Anterior cingulate cortex (tissue), 58 donors: ENCODE results near the gene PISD.
A peak's percentile ranks its signal among the peaks of the same experiment; 100 is the strongest.
"Not testable (repeated sequence)": the region's sequence is repeated elsewhere in the genome, so short reads cannot be mapped to it uniquely, and the experiment has no call there.

ENCODE experiments used
- DNase-seq, 58 donors: peaks; one replicate each; lab custom pipeline; 2025; lab: John Stamatoyannopoulos, UW

Gene PISD

DNA sequence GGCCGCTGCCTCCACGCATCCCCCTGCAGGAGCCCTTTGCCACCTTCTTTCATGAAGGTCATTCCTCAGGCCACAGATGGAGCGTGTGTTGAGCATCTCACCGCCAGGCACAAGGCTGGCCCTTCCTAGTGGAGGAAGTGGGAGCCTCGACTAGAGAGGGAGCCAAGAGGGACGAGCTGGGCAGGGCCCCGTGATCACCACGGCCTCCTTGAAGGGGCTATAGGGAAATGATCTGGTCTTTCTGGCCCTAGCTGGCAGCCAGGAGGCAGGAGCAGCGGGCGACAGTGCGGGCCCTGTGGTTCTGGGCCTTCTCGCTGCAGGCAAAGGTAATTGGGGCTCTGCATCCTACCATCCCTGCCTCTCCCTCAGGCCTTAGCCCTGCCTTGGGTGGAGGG is 49.1 kb downstream of the PISD start:
- no peak for DNase-seq

GRCh38 chr22:31611061-31611760 is 50.8 kb downstream of the PISD start:
- DNase-seq, result no peak

- no peak for DNase-seq
Observed at GRCh38 chr22:31610611-31611010, 51.4 kb downstream of the PISD start.

DNA sequence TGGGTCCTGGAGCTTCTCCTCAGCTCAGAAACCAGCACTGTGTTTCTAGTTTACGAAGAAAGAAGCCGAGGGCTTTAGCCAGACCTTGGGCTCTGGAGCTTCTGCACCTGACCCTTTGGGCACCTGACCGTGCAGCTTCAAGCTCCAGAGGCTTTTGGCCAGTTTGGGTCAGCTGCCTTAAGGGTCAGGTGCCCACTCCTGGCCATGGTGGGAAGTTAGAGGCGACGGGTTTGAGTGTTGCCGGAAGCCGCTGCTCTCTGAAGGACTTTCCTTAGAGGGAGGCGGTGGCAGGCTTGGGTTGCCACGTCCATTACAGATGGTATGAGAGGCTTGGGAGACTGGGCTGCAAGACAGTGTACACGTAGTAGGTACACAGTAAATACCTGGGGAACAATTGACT is 52.3 kb downstream of the PISD start:
- DNase-seq, result no peak

DNA sequence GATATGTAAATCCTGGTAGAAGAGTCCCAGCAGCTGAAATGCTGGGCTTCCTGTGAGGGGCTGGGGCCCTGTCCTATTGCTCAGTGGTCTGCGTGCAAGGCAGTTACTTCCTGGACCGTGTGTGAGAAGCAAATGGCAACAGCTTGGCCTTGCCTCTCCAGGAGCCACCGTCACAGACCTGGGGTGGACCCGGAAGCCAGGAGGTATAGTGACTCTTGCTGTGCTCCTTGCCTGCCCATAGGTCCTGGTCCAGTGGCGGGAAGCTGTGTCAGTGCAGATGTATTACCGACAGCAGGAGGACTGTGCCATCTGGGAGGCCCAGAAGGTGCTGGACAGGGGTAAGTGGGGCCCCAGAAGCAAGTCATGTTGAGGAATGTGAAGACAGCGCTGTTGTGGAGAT is 54.3 kb downstream of the PISD start:
- no peak for DNase-seq

- peak in 1 of 58 donors; percentile 73 for DNase-seq
Observed at GRCh38 chr22:31605851-31606585, 56.0 kb downstream of the PISD start.

GRCh38 chr22:31604746-31605705 is 57.0 kb downstream of the PISD start:
- no peak for DNase-seq

DNA sequence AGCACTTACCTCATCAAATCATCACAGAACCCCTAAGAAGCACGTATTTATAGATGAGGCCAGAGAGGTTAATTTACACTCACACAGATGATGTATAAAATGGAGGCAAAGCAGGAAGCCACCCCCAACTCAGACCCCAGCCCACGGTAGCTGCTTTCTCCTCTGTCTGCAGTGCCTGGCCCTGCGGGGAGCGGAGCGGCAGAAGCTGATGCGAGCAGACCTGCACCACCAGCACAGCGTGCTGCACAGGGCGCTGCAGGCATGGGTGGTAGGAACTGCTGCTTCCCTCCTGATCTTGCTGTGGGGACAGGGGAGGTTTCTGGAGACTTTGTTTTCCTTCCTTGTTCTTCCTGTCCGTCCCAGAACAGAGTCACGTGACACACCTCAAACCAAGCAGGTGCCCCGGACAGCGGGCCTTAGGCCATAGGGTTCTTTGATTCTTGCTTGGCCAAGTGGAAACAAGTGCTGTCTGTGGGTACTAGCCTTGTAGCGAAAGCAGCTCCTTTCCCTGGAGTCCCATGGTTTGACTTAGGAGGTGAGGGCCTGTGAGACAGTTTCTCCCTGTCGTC is 57.8 kb downstream of the PISD start:
- DNase-seq, result no peak

DNA sequence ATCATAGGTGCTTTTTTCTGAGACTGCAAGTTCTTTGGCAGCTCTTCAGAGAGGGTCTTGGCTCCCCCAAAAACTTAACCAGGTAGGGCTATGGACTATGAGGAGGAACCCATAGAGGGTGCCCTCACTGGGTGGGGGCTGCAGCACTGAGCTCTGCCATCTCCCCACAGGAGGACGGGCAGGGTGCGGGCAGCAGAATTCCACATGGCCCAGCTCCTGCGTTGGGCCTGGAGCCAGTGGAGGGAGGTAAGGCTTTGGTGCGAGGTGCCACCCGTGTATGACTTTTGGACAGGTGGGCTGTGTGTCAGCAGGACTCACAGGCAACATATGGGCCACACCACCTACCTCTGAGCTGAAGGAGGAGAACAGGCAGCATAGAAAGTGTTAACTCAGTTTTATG is 58.4 kb downstream of the PISD start:
- DNase-seq, result no peak

DNA sequence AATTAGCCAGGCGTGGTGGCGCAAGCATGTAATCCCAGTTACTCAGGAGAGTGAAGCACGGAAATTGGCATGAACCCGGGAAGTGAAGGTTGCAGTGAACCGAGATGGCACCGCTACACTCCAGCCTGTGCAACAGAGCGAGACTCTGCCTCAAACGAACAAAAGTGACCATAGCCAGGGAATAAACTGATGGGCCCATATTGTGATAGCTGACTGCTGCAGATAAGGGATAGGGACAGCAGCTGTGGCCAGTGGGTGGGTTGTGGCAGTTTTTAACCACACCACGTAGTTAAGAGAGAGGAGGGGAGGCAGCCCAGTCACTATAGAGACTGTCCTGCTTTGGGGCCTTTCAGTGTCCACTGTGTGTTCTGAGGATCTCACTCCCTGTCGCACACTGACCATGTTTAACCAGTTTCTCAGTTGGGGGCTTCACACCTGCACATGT is 58.9 kb downstream of the PISD start:
- no peak for DNase-seq

- DNase-seq, result no peak
Observed at GRCh38 chr22:31602259-31602952, 59.6 kb downstream of the PISD start.

DNA sequence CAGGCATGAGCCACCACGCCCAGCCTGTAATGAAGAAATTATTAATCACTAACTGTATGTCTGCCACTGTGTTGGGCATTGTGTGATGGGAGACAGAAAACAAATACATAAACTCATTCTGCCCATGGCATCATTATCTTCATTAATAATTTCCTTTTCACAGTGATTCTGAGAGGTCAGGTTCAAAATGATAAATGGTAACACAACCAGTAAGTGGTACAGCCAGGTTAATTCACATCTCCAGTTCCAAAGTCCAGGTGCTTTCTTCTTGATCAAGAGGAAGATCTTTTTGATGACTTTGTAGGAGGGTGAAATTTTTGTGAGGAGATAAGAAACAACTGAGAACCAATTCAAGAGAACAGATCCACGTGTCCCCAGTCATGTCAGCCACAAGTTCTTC is 66.7 kb downstream of the PISD start:
- no peak for DNase-seq

GRCh38 chr22:31590161-31590560 is 71.9 kb downstream of the PISD start:
- DNase-seq, result not testable (repeated sequence)

GRCh38 chr22:31588970-31589675 is 72.9 kb downstream of the PISD start:
- no peak for DNase-seq

- no peak for DNase-seq
Observed at GRCh38 chr22:31586137-31586920, 75.7 kb downstream of the PISD start.

DNA sequence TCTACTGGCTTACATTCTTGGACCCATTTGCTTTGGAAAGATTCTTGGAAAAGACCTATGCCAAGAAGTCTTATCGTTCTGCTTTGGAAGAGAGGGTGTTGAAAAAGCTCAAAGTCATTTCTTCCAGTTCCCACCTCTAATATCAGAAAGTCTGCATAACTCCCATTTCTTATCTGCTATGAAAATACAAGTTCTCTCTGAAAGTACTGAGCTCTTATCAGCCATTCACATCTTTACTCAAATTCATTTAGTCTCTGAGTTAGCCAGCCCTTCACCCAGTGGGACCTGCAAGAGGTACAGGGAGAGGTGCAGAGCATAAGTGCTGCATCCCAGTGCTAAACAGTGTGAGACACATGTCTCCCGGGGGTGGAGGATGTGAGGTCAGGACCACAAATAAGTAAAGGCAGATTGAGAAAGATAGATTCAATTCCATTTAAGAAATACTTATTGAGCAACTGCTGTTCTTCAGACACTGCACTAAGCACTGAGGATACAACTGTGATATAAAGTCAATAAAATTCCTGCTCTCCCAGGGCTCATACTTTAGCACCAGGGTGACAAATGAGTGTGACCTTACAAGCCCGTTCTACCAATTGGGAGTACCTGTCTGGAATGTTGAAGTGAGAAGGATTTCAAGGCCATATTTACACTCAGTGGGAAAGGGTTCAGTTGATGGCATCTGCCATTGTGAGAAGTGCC is 76.7 kb downstream of the PISD start:
- DNase-seq, result no peak

- no peak for DNase-seq
Observed at GRCh38 chr22:31584804-31585160, 77.2 kb downstream of the PISD start.

- DNase-seq, result no peak
Observed at GRCh38 chr22:31583861-31584485, 78.0 kb downstream of the PISD start.
